ENCODE results near the gene USH1C.

Gene USH1C

GRCh38 chr11:17524221-17524620 is 20.0 kb downstream of the USH1C start:
- DNase-seq: no peak

- no peak for DNase-seq
Observed at GRCh38 chr11:17522655-17523054, 21.6 kb downstream of the USH1C start.

GRCh38 chr11:17521106-17521900 is 22.9 kb downstream of the USH1C start:
- no peak for DNase-seq

GRCh38 chr11:17519061-17519885 is 24.9 kb downstream of the USH1C start:
- no peak for DNase-seq

GRCh38 chr11:17518366-17518765 is 25.9 kb downstream of the USH1C start:
- no peak for DNase-seq

GRCh38 chr11:17517186-17517585 is 27.0 kb downstream of the USH1C start:
- no peak for DNase-seq

GRCh38 chr11:17516551-17517150 is 27.6 kb downstream of the USH1C start:
- DNase-seq: no peak

GRCh38 chr11:17515443-17516176 is 28.6 kb downstream of the USH1C start:
- DNase-seq: no peak

GRCh38 chr11:17514476-17514875 is 29.7 kb downstream of the USH1C start:
- DNase-seq: no peak

- DNase-seq: no peak
Observed at GRCh38 chr11:17513853-17514252, 30.4 kb downstream of the USH1C start.

GRCh38 chr11:17512101-17512500 is 32.1 kb downstream of the USH1C start:
- DNase-seq: no peak

- no peak for DNase-seq
Observed at GRCh38 chr11:17511571-17511970, 32.6 kb downstream of the USH1C start.

- no peak for DNase-seq
Observed at GRCh38 chr11:17510507-17511206, 33.6 kb downstream of the USH1C start.

- DNase-seq: no peak
Observed at GRCh38 chr11:17508791-17509190, 35.4 kb downstream of the USH1C start.

GRCh38 chr11:17508306-17508705 is 35.9 kb downstream of the USH1C start:
- no peak for DNase-seq

- DNase-seq: no peak
Observed at GRCh38 chr11:17507773-17508172, 36.4 kb downstream of the USH1C start.

- DNase-seq: no peak
Observed at GRCh38 chr11:17506942-17507341, 37.3 kb downstream of the USH1C start.

- DNase-seq: no peak
Observed at GRCh38 chr11:17506314-17506713, 37.9 kb downstream of the USH1C start.

GRCh38 chr11:17505146-17505545 is 39.1 kb downstream of the USH1C start:
- DNase-seq: no peak

- DNase-seq: peak; percentile 15 to 63
Observed at GRCh38 chr11:17504330-17505107, 39.7 kb downstream of the USH1C start.

GRCh38 chr11:17502630-17503029 is 41.6 kb downstream of the USH1C start:
- DNase-seq: no peak

- no peak for DNase-seq
Observed at GRCh38 chr11:17500673-17501072, 43.5 kb downstream of the USH1C start.
